Liver (tissue), 9 donors: ENCODE measurements around the gene MAP3K9. TPM values are rescaled to one million over a fixed set of nuclear protein-coding genes. Genes with fewer than 3 reads are reported as not detected.

ENCODE experiments used
- DNase-seq: peaks from one replicate; pipeline ENCODE4 v3.0.0-alpha.2; 2017; ENCODE audit warnings: low spot score
- H3K27ac ChIP-seq, 2 donors: one replicate each; pipeline ENCODE4 v1.7.0; 2013; ENCODE audit warnings: inconsistent platforms in 2 of 2, low read length in 2 of 2, control low read depth in 1 of 2, low read depth in 1 of 2, mild to moderate bottlenecking in 1 of 2
- H3K27me3 ChIP-seq, 4 donors: one replicate each; pipeline versions ENCODE4 v1.6.1 to v1.7.0; 2013; ENCODE audit warnings: low read length in 3 of 4, inconsistent platforms in 1 of 4, mild to moderate bottlenecking in 1 of 4, moderate library complexity in 1 of 4; ENCODE audit not compliant: control insufficient read depth in 4 of 4, insufficient read depth in 4 of 4
- H3K36me3 ChIP-seq, 4 donors: one replicate each; pipeline versions ENCODE4 v1.6.1 to v1.7.0; 2013; ENCODE audit warnings: low read length in 3 of 4, mild to moderate bottlenecking in 3 of 4, low read depth in 1 of 4, moderate library complexity in 1 of 4; ENCODE audit not compliant: control insufficient read depth in 4 of 4, insufficient read depth in 3 of 4
- H3K4me1 ChIP-seq, 4 donors: one replicate each; pipeline versions ENCODE4 v1.6.1 to v1.7.0; 2013; ENCODE audit warnings: low read length in 3 of 4, mild to moderate bottlenecking in 3 of 4, moderate library complexity in 1 of 4; ENCODE audit not compliant: control insufficient read depth in 4 of 4, insufficient read depth in 4 of 4
- H3K4me3 ChIP-seq, 3 donors: one replicate each; pipeline versions ENCODE4 v1.6.1 to v1.7.0; 2013; ENCODE audit warnings: low read length in 3 of 3, control low read depth in 1 of 3, low read depth in 1 of 3, mild to moderate bottlenecking in 1 of 3
- H3K9ac ChIP-seq, 2 donors: one replicate each; pipeline ENCODE4 v1.7.0; 2013; ENCODE audit warnings: low read length in 2 of 2, mild to moderate bottlenecking in 2 of 2, moderate library complexity in 2 of 2, control low read depth in 1 of 2, low read depth in 1 of 2
- H3K9me3 ChIP-seq, 4 donors: one replicate each; pipeline versions ENCODE4 v1.6.1 to v1.7.0; 2013; ENCODE audit warnings: low read length in 3 of 4; ENCODE audit not compliant: control insufficient read depth in 4 of 4
- CTCF ChIP-seq: fragments of 150-350 bp; IDR thresholded peaks from 2 replicates; pipeline ENCODE4 v1.5.1; 2017; ENCODE audit warnings: improper control_type of control experiment, low read depth, low read length; ENCODE audit not compliant: missing input control
- EGR1 ChIP-seq, 2 donors: IDR thresholded peaks; 2 replicates each; pipeline ENCODE4 v1.6.1; 2016 to 2018; ENCODE audit warnings: antibody characterized with exemption in 2 of 2, low read depth in 2 of 2
- FOXA1 ChIP-seq: IDR thresholded peaks from 2 replicates; pipeline ENCODE4 v1.6.1; 2016; ENCODE audit warnings: antibody characterized with exemption
- FOXA2 ChIP-seq: IDR thresholded peaks from 2 replicates; pipeline ENCODE4 v1.6.1; 2016; ENCODE audit warnings: antibody characterized with exemption
- GABPA ChIP-seq, 2 donors: IDR thresholded peaks in 1 of 2; conservative IDR thresholded peaks in 1 of 2; 2 replicates each; pipeline ENCODE4 v1.6.1; 2016; ENCODE audit warnings: antibody characterized with exemption in 2 of 2, mild to moderate bottlenecking in 1 of 2, moderate library complexity in 1 of 2
- HNF4A ChIP-seq, 2 donors: conservative IDR thresholded peaks; 2 replicates each; pipeline ENCODE4 v1.6.1; 2016; ENCODE audit warnings: antibody characterized with exemption in 2 of 2, mild to moderate bottlenecking in 2 of 2
- HNF4G ChIP-seq: IDR thresholded peaks from 2 replicates; pipeline ENCODE4 v1.6.1; 2016; ENCODE audit warnings: antibody characterized with exemption
- JUND ChIP-seq, 2 donors: IDR thresholded peaks; 2 replicates each; pipeline ENCODE4 v1.6.1; 2016; ENCODE audit warnings: antibody characterized with exemption in 2 of 2
- MAX ChIP-seq: IDR thresholded peaks from 2 replicates; pipeline ENCODE4 v1.6.1; 2016; ENCODE audit warnings: antibody characterized with exemption
- NR2F2 ChIP-seq: IDR thresholded peaks from 2 replicates; pipeline ENCODE4 v1.6.1; 2016; ENCODE audit warnings: antibody characterized with exemption
- RAD21 ChIP-seq, 2 donors: IDR thresholded peaks; 2 replicates each; pipeline ENCODE4 v1.6.1; 2016; ENCODE audit warnings: antibody characterized with exemption in 2 of 2, mild to moderate bottlenecking in 2 of 2
- REST ChIP-seq: IDR thresholded peaks from 2 replicates; pipeline ENCODE4 v1.6.1; 2016; ENCODE audit warnings: antibody characterized with exemption, mild to moderate bottlenecking
- RXRA ChIP-seq, 2 donors: IDR thresholded peaks; 2 replicates each; pipeline ENCODE4 v1.6.1; 2017 to 2018; ENCODE audit warnings: antibody characterized with exemption in 2 of 2, mild to moderate bottlenecking in 1 of 2
- SP1 ChIP-seq: IDR thresholded peaks from 2 replicates; pipeline ENCODE4 v1.6.1; 2018; ENCODE audit warnings: antibody characterized with exemption, mild to moderate bottlenecking
- TAF1 ChIP-seq: conservative IDR thresholded peaks from 2 replicates; pipeline ENCODE4 v1.6.1; 2016; ENCODE audit warnings: antibody characterized with exemption, mild to moderate bottlenecking
- YY1 ChIP-seq: IDR thresholded peaks from 2 replicates; pipeline ENCODE4 v1.6.1; 2016; ENCODE audit warnings: antibody characterized with exemption, mild to moderate bottlenecking
- ZBTB33 ChIP-seq: IDR thresholded peaks from 2 replicates; pipeline ENCODE4 v1.6.1; 2016; ENCODE audit warnings: antibody characterized with exemption
- WGBS: extraction: QIAGEN DNeasy Blood & Tissue Kit; methylation state at CpG from one replicate; pipeline ENCODE4 v1.1.7; 2013; 5-methylcytosine and 5-hydroxymethylcytosine counted together
- polyA plus RNA-seq, 2 donors: library from polyadenylated mRNA; stranded (reverse) in 1 of 2; unstranded in 1 of 2; fragments of 200-250 nt in 1 of 2; fragments of >200 nt in 1 of 2; fragmentation: Nextera tagmentation in 1 of 2; extraction: Ambion mirVana in 1 of 2; gene quantifications; one replicate each; pipeline versions ENCODE4 v1.2.1 to v1.2.3, GENCODE V29; 2013 to 2015
- total RNA-seq, 2 donors: library from RNA; depleted of rRNA; stranded (reverse); fragments of >200 nt; gene quantifications; one replicate each; pipeline ENCODE4 v1.2.3, GENCODE V29; 2014
- TF ChIP-seq, protein P1 (sequence below): IDR thresholded peaks from 2 replicates; pipeline ENCODE4 v1.6.1; 2016; ENCODE audit warnings: antibody characterized with exemption
- donor health status: healthy.
- donor health status: healthy.
- donor health status: healthy.
- donor health status: healthy.
- donor health status: healthy.

MAP3K9 gene
- total and polyA plus RNA-seq, 4 donors: 0.65 to 5.2 (median 0.80) TPM

- TF ChIP-seq, protein P1, sequence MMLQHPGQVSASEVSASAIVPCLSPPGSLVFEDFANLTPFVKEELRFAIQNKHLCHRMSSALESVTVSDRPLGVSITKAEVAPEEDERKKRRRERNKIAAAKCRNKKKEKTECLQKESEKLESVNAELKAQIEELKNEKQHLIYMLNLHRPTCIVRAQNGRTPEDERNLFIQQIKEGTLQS: no peak
Observed at GRCh38 chr14:70785556-70785955, 23.8 kb downstream of the MAP3K9 start (continued).

DNA sequence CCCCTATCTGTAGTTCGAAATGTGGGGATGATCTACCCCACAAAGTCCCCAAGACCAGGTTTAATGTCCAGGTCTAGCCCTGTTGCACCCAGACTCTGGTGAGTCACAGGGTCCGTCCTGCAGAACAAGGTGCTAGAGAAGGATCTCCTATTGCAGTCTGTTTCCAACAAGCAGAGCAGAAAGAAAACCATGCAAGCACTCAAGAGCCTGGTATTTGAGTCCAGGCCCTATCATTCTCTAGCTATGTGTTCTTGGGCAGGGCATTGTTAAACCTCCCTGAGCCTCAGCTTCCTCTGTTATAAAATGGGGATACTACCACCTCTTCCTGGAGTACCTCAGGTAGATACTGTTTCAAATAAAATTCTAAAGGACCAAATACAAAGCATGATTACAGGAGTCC, 24.4 kb downstream of the MAP3K9 start:
- 89% methylated on average over 2 of the region's 2 CpGs for WGBS
- Histone ChIP-seq H3K27ac (no peak overlapping the region), H3K4me3 (no peak overlapping the region), H3K27me3 (no peaks in the 10 kb centered on the region), H3K36me3 (no peaks in the 10 kb centered on the region), H3K4me1 (peaks cover 0 to 5% (median 2%) of the 10 kb centered on the region in 4 donors), H3K9ac (no peak overlapping the region), H3K9me3 (no peaks in the 10 kb centered on the region)
- TF ChIP-seq HNF4A (conservative IDR thresholded peaks at IDR 0.05): no peak
- TF ChIP-seq MAX: no peak
- TF ChIP-seq JUND (IDR thresholded peaks at IDR 0.05): no peak
- TF ChIP-seq TAF1: no peak
- TF ChIP-seq REST: no peak
- TF ChIP-seq HNF4G: no peak
- TF ChIP-seq, protein P1: no peak
- no peak for TF ChIP-seq CTCF
- TF ChIP-seq NR2F2: no peak
- no peak for TF ChIP-seq SP1
- no peak for TF ChIP-seq FOXA1
- TF ChIP-seq FOXA2: no peak
- no peak for TF ChIP-seq EGR1 (IDR thresholded peaks at IDR 0.05; ENCODE audit: low read depth in 2 of 2)
- no peak for TF ChIP-seq GABPA (IDR thresholded peaks at IDR 0.05 in 1 of 2, conservative IDR thresholded peaks at IDR 0.05 in 1 of 2)
- no peak for TF ChIP-seq YY1
- TF ChIP-seq RAD21 (IDR thresholded peaks at IDR 0.05): no peak
- TF ChIP-seq RXRA (IDR thresholded peaks at IDR 0.05): no peak
- no peak for TF ChIP-seq ZBTB33
- no peak for DNase-seq
